Measurements from ENCODE around the gene APBA2. TPM values are rescaled to one million over a fixed set of nuclear protein-coding genes. Genes with fewer than 3 reads are reported as not detected.
A peak's percentile ranks its signal among the peaks of the same experiment; 100 is the strongest.
"Not testable (repeated sequence)": the region's sequence is repeated elsewhere in the genome, so short reads cannot be mapped to it uniquely, and the experiment has no call there.

The APBA2 gene
- total RNA-seq, 2 donors from 2014 or later = 2.3 to 3.8 TPM

- peaks cover 25% of the 10 kb centered on the region for H3K4me1 Mint-ChIP-seq
- no peak overlapping the region for H3K4me3 Mint-ChIP-seq
- H3K27me3 Mint-ChIP-seq = no peaks in the 10 kb centered on the region
- no peak overlapping the region for H3K27ac Mint-ChIP-seq
- H3K36me3 Mint-ChIP-seq (ENCODE audit: low read depth) = no peaks in the 10 kb centered on the region
- H3K9me3 Mint-ChIP-seq = no peaks in the 10 kb centered on the region
- no peak for ATAC-seq (replicated peaks)
Measured at GRCh38 chr15:29044503-29044901, 158.7 kb downstream of the APBA2 start.

- ATAC-seq (replicated peaks) = not testable (repeated sequence)
Measured at GRCh38 chr15:29045161-29045560, 159.4 kb downstream of the APBA2 start.

GRCh38 chr15:29045717-29046116 is 159.9 kb downstream of the APBA2 start:
- Mint-ChIP-seq H3K4me1 (peaks cover 20% of the 10 kb centered on the region), H3K27ac (peak overlapping the region; percentile 61), H3K36me3 (ENCODE audit: low read depth) (no peaks in the 10 kb centered on the region), H3K4me3 (peak overlapping the region; percentile 22), H3K9me3 (no peaks in the 10 kb centered on the region), H3K27me3 (no peaks in the 10 kb centered on the region)
- peak; percentile 100 for ATAC-seq (replicated peaks)

More at GRCh38 chr15:29045161-29045560, 159.4 kb downstream of the APBA2 start:
- H3K4me1 Mint-ChIP-seq = peaks cover 19% of the 10 kb centered on the region
- H3K9me3 Mint-ChIP-seq; H3K27me3 Mint-ChIP-seq; H3K36me3 Mint-ChIP-seq (ENCODE audit: low read depth): not testable (repeated sequence)
- H3K4me3 Mint-ChIP-seq = peak overlapping the region; percentile 22
- H3K27ac Mint-ChIP-seq = peak overlapping the region; percentile 61

- Mint-ChIP-seq H3K9me3 (no peaks in the 10 kb centered on the region), H3K4me1 (peaks cover 22% of the 10 kb centered on the region), H3K27me3 (no peaks in the 10 kb centered on the region), H3K36me3 (ENCODE audit: low read depth) (no peaks in the 10 kb centered on the region), H3K27ac (no peak overlapping the region), H3K4me3 (no peak overlapping the region)
- ATAC-seq (replicated peaks) = no peak
Measured at GRCh38 chr15:29046281-29046810, 160.6 kb downstream of the APBA2 start.

- H3K27ac Mint-ChIP-seq = no peak overlapping the region
- no peak overlapping the region for H3K4me3 Mint-ChIP-seq
- no peak for ATAC-seq (replicated peaks)
- H3K27me3 Mint-ChIP-seq = no peaks in the 10 kb centered on the region
- H3K9me3 Mint-ChIP-seq = no peaks in the 10 kb centered on the region
- peaks cover 22% of the 10 kb centered on the region for H3K4me1 Mint-ChIP-seq
- no peaks in the 10 kb centered on the region for H3K36me3 Mint-ChIP-seq (ENCODE audit: low read depth)
Measured at GRCh38 chr15:29046977-29047376, 161.2 kb downstream of the APBA2 start.

GRCh38 chr15:29048011-29048410 is 162.2 kb downstream of the APBA2 start:
- Mint-ChIP-seq H3K9me3 (no peaks in the 10 kb centered on the region), H3K4me3 (no peak overlapping the region), H3K27ac (no peak overlapping the region), H3K4me1 (peaks cover 22% of the 10 kb centered on the region), H3K27me3 (no peaks in the 10 kb centered on the region), H3K36me3 (ENCODE audit: low read depth) (no peaks in the 10 kb centered on the region)
- no peak for ATAC-seq (replicated peaks)

- H3K4me1 Mint-ChIP-seq = peaks cover 15% of the 10 kb centered on the region
- ATAC-seq (replicated peaks) = peak; percentile 78
- no peak overlapping the region for H3K27ac Mint-ChIP-seq
- no peaks in the 10 kb centered on the region for H3K27me3 Mint-ChIP-seq
- no peaks in the 10 kb centered on the region for H3K9me3 Mint-ChIP-seq
- H3K4me3 Mint-ChIP-seq = no peak overlapping the region
- H3K36me3 Mint-ChIP-seq (ENCODE audit: low read depth) = no peaks in the 10 kb centered on the region
Measured at GRCh38 chr15:29050870-29051269, 165.1 kb downstream of the APBA2 start.

- H3K9me3 Mint-ChIP-seq = no peaks in the 10 kb centered on the region
- no peak overlapping the region for H3K27ac Mint-ChIP-seq
- no peaks in the 10 kb centered on the region for H3K27me3 Mint-ChIP-seq
- no peak for ATAC-seq (replicated peaks)
- no peak overlapping the region for H3K4me3 Mint-ChIP-seq
- peaks cover 9% of the 10 kb centered on the region for H3K4me1 Mint-ChIP-seq
- no peaks in the 10 kb centered on the region for H3K36me3 Mint-ChIP-seq (ENCODE audit: low read depth)
Measured at GRCh38 chr15:29051422-29051821, 165.6 kb downstream of the APBA2 start.

GRCh38 chr15:29053006-29053405 is 167.2 kb downstream of the APBA2 start:
- Mint-ChIP-seq H3K4me1 (peaks cover 4% of the 10 kb centered on the region), H3K4me3 (no peak overlapping the region)

GRCh38 chr15:29053661-29054131 is 167.9 kb downstream of the APBA2 start:
- Mint-ChIP-seq H3K4me3 (no peak overlapping the region), H3K4me1 (peaks cover 4% of the 10 kb centered on the region), H3K36me3 (ENCODE audit: low read depth) (no peaks in the 10 kb centered on the region), H3K27me3 (no peaks in the 10 kb centered on the region), H3K27ac (no peak overlapping the region), H3K9me3 (no peaks in the 10 kb centered on the region)
- no peak for ATAC-seq (replicated peaks)

More at GRCh38 chr15:29053006-29053405, 167.2 kb downstream of the APBA2 start:
- Mint-ChIP-seq H3K9me3 (no peaks in the 10 kb centered on the region), H3K27me3 (no peaks in the 10 kb centered on the region), H3K27ac (no peak overlapping the region), H3K36me3 (ENCODE audit: low read depth) (no peaks in the 10 kb centered on the region)
- no peak for ATAC-seq (replicated peaks)

GRCh38 chr15:29054171-29055045 is 168.6 kb downstream of the APBA2 start:
- Mint-ChIP-seq H3K4me3 (no peak overlapping the region), H3K27me3 (no peaks in the 10 kb centered on the region), H3K9me3 (no peaks in the 10 kb centered on the region), H3K4me1 (peaks cover 4% of the 10 kb centered on the region), H3K27ac (no peak overlapping the region), H3K36me3 (ENCODE audit: low read depth) (no peaks in the 10 kb centered on the region)
- ATAC-seq (replicated peaks) = no peak

- H3K4me1 Mint-ChIP-seq = peaks cover under 1% of the 10 kb centered on the region
- no peak overlapping the region for H3K4me3 Mint-ChIP-seq
- H3K9me3 Mint-ChIP-seq = no peaks in the 10 kb centered on the region
- H3K27me3 Mint-ChIP-seq = no peaks in the 10 kb centered on the region
- no peak overlapping the region for H3K27ac Mint-ChIP-seq
- H3K36me3 Mint-ChIP-seq (ENCODE audit: low read depth) = no peaks in the 10 kb centered on the region
- ATAC-seq (replicated peaks) = no peak
Measured at GRCh38 chr15:29055876-29056275, 170.1 kb downstream of the APBA2 start.

- H3K27me3 Mint-ChIP-seq = no peaks in the 10 kb centered on the region
- no peak overlapping the region for H3K27ac Mint-ChIP-seq
- H3K4me1 Mint-ChIP-seq = no peaks in the 10 kb centered on the region
- no peak overlapping the region for H3K4me3 Mint-ChIP-seq
- ATAC-seq (replicated peaks) = no peak
- H3K9me3 Mint-ChIP-seq = no peaks in the 10 kb centered on the region
- H3K36me3 Mint-ChIP-seq (ENCODE audit: low read depth) = no peaks in the 10 kb centered on the region
Measured at GRCh38 chr15:29056839-29057450, 171.2 kb downstream of the APBA2 start.

- Mint-ChIP-seq H3K4me3 (no peak overlapping the region), H3K36me3 (ENCODE audit: low read depth) (no peaks in the 10 kb centered on the region), H3K27ac (no peak overlapping the region), H3K27me3 (no peaks in the 10 kb centered on the region), H3K9me3 (no peaks in the 10 kb centered on the region), H3K4me1 (no peaks in the 10 kb centered on the region)
- no peak for ATAC-seq (replicated peaks)
Measured at GRCh38 chr15:29057856-29058255, 172.1 kb downstream of the APBA2 start.
